SK-N-DZ (cell line): ENCODE data around the gene RGS3.

Experiments
- DNase-seq: peaks from one replicate; pipeline ENCODE4 v3.0.0-alpha.2; 2015; ENCODE audit warnings: low spot score

Gene RGS3

DNA sequence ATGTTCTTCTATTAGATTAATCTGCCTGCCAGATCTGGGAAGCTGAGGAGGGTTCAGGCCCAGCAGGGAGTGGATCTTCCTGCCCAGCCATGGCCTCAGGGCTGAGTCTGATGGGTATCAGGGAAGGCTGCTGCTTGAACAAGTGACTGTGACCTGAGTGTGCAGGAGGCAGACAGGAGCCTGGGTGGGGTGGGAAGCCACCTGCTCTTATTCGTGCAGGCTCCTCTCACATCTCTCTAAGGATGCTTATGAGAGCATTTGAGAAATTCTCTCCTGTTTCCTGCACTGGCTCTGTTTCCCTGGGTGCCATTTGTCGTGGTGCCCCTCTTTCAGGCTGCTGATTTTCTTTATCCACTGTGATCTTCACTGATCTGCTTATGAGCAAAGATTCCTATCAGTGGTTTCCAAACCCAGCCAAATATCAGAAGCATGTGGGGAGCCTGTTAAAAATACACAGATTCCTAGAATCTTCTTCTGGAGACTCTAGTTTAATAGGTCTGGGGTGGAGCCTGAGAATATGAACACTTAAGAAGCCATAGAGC, 2.1 kb downstream of the RGS3 start:
- peak; percentile 53 for DNase-seq

DNA sequence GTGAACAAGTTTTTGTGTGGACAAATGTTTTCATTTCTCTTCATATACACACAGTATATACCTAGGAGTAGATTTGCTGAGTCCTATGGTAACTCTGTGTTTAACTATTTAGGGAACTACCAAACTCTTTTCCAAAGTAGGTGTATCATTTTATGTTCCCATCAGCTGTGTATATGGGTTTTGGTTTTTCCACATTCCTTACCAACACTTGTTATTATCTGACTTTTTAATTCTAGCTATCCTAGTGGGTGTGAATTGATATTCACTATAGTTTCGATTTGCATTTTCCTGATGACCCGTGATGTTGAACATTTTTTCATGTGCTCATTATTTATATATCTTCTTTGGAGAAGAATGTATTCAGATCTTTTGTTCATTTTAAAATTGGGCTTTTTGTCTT, 3.7 kb downstream of the RGS3 start:
- DNase-seq, result no peak

DNA sequence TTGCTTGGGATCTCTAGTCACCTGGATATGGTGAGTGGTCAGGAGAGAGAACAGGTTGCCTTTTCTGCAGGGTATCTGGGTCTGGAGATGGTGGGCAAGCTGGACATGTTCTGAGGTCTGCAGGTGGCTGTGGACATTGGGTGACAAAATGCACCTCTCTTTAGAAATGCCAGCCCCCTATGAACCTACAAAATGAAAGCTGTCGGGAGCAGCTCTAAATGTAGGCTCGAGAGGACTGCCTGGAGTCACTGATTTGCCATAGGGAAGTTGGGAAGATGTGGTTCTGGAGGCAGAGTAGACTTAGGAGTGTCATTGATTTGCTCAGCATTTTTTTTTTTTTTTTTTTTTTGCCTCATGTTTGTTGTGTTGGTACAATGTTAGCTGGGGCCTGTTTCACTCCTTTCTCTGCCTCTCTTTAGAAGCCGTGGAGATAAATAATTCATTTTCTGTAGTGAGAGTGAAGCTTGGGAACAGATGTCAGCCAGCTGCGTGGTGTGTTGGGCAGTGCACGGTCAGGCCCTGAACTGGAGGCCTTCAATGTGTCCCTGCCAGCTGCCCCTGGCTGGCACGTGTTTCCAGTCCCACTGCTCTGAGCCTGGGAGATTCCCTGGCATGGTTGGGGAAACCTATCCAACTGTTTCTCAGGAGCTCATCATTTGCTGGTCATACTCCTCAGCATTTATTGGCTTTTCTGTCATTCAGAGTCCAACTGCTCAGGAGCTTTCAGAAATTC, 5.4 kb downstream of the RGS3 start:
- DNase-seq, result no peak

DNA sequence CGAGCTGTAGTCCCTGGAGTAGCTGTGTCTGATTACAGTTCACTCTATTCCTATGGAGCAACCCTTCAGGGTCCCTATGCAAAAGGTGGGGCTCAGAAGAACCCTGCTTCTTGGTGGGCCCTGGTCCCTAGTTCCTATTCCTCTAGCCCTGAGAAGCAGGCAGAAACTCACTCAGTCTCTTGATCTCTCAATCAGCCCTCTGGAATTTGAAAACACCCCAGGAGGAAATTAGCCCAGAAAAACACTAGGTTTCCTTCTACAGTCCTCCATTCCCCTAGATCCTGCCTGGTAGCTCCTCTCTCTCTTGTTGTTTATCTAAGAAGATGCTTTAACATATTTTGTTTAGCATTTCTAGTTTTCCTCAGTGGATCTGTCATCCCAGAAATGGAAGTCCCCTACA, 7.6 kb downstream of the RGS3 start:
- no peak for DNase-seq

DNA sequence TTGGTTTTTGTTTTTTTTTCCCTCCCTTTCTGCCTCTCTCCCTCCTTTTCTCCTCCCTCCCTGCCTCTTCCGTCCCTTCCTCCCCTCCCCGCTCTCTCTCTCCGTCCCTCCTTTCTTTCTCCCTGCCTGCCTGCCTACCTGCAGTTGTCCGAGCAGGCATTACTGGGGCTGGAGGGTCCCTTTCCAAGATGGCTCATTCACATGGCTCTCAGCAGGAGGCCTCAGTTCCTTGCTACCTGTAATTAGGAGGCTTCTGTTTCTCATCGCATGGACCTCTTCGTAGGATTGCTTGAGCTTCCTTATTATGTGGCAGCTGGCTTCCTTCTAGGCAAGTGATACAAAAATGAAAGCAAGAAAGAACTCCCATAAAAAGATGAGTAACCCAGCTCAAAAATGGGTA, 8.0 kb downstream of the RGS3 start:
- DNase-seq, result no peak

DNA sequence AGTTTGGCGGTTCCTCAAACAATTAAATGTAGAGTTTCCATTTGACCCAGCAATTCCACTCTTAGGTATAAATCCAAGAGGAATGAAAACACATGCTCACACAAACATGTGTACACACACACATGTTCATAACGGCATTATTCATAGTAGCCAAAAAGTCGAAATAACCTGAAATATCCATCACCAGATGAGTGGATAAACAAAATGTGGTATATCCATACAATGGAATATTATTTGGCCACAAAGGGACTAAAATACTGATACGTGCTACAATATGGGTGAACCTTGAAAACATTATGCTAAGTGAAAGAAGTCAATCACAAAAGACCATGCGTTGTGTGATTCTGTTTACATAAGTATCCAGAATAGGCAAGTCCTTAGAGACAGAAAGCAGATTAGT, 8.7 kb downstream of the RGS3 start:
- DNase-seq, result no peak

DNA sequence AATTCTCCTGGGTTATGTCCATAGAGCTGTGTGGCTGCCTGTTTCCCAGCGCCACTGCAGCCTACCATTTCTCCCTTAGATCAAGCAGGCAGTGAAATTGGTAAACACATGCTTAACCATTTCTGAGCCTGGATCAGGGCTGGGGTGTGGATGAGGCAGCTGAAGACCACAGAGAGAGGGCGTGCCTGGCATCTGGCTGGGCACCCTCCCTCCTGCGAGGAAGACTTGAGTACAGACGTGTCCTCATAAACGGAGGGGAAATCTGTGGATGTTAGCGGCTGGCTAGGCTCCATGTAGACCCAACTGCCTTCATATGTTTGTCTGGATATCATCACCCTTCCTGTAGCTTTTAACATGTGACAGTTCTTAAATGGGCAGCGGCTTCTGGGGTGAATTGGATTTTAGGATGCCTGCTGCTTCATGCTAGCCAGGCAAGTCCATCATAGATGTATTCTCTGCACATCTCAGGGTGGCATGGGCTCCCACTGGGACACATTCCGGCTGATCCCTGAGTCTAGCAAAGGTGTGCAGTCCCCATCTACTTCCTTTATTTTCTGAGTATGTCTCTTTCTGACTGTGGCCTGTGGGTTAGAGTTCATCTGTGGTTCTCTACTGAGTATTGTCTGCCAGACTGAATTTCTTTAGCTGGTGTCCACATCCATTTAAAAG, 11.0 kb downstream of the RGS3 start:
- DNase-seq, result peak; percentile 49

DNA sequence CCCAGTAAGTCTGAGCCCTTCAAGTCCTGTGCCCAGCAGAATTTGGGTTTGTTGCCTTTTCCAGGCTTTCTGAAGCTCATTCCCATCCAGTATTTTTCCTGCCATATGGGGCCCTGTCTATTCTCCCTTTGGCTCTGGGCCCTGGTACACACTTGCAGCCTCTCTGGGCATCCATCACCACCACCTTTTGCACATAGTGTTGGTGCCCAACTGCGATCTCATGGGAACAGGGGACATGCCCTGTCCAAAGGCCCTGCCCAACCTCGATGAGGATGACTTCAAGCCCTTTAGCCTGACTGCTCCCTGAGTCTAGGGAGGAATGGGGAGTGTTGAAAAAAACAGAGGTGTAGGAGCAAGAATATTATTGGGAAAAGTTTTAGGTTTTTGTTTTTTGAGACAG, 11.5 kb downstream of the RGS3 start:
- DNase-seq, result no peak

DNA sequence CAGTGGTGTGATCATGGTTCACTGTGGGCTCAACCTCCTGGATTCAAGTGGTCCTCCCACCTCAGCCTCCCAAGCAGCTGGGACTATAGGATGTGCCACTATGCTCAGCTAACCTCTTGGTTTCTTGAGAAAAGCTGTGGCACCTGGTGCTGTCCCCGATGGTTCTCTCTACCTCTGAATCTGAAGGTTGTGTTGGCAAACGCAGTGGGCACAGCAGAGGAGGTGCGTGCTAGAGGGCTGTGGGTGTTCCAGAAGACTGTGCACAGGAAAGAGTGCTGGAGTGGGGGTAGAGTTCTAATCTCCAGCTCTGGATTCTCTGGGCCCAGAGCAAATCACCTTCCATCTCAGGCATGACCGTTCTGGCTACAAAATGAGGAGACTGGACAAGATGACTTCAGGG, 12.5 kb downstream of the RGS3 start:
- no peak for DNase-seq

DNA sequence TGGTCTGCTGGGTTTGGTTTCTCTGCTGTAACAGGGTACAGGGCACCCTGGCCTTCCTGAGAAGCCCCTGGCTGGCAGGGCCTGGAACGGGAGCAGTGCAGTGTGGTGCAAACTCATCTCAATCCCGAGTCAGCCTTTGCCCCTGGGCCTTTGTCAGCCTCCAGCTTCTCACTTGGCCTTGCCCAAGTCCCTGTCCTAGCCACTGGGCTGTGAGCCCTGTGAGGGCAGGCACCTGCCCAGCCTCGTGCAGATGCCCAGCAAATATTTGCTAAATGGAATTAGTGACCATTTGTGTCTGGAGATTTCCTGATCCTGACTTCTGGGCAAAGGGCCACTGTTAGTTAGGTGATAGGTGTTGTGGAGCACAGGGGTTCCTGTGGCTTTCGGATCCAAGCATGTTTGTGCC, 13.0 kb downstream of the RGS3 start:
- DNase-seq, result no peak

DNA sequence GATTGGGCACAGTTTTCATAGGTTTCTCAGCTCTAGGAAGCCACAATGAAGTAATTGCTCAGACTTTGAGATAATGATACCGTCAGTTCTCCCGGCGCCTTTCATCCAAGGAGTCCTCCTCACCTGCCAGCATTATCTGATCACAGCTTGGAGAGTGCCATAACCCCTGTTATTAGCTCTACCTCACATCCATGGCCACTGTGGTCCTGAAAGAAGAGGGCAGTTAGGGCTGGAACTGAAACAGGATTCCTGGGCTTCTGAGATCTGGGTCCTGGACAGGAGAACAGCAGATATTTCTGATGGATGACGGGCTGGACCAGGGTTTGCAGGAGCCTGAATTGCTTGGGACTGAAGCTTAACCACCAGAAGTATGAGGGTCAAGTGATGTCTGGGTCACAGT, 13.5 kb downstream of the RGS3 start:
- no peak for DNase-seq

DNA sequence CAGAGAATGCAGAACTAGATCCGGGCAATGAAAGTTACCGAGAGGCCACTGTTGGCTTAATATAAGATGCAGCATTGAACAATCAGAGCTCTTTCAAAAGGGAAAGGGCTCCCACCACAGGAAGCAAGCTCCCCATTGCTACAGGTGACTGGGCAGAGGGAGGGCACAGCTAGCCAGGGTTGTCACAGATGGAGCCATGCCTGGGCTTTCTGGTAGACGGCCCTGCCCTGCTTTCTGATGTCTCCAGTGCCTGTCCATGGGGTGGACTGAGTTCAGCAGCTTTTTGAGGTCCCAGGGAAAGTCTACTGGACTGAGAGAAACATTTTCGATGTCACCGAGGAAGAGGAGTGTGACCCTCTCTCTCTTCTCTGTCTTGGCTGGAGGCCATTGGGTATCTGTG, 14.1 kb downstream of the RGS3 start:
- DNase-seq, result no peak

DNA sequence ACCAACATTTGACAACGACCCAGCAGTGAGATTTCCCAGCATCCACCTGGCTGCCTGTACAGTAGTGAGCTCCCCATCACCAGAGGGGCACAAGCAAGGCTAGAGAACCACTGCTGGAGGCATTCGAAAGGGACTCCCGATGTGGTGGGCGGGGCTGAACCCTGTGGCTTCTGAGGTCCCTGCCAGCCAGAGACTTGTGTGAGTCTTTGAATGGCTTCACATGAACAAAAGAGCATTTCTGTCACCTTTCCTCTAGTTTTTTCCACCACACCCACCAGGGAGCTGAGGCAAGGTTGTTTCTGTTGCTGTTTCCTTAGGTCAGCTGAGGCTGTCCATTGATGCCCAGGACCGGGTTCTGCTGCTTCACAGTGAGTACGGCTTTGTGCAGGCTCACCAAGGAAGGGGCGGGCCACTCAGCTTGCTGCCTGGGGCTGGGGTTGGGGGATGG, 15.7 kb downstream of the RGS3 start:
- no peak for DNase-seq

DNA sequence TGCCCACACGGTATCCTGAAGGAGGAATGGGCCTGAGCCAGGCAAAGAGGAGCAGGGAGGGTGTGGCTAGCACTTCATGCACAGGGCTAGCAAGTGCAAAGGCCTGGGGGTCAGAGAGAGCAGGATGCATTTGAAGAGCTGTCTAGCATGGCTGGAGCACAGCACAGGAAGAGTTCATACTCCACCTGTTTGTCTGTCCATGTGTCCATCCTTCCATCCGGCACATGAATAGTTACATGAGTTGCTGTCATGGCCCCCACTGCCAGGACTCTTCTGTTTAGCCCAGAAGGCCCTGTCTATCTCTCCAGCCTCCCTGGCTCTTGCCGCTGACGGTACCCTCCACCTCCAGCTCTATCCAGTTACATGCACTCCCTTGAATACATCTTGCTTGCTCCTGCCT, 17.1 kb downstream of the RGS3 start:
- DNase-seq, result no peak

DNA sequence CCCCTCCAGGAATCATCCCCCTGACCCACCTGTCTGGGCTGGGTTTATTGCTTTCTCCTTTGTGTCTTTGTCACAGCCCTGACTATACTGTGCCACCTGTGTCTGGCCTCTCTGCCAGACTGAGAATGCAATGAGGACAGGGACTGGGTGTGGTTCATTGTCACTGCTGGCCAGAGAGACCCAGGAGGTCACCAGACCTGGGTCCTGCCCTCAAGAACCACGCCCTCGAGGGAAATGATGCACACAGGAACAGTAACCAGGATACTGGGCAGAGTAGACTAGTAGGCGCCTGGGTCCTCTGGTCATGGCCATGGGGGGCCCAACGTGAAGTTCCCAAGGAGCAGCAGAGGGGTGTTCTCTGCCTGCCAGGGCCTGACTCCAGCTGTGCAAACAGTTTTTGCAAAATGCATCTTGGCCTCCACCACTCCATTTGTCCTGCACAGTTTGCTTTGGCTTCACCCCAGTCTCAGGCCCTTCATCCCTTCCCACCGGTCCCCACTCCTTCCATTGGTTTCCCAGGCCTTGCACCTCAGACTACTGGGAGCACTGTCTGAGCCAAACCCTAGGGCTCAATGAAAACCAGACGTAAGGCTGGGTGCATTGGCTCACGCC, 17.8 kb downstream of the RGS3 start:
- DNase-seq, result no peak

DNA sequence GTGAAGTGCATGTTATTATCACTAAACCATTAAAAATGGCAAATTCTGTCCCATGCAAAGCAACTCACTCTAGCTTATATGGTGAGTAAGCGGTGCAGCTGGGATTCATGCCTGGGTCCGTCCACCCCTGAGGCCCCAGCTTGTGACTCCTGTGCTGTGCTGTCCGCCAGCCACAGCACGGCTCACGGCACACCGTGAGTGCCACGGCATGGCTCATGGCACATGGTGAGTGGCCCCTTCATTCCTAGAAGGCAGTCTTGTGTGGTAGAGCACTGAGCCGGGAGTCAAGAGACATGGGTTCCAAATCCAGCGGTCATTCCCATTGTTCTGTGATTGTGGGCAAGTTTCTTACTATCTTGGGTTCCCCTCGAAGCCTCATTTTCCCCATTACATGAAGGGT, 18.8 kb downstream of the RGS3 start:
- DNase-seq, result no peak

DNA sequence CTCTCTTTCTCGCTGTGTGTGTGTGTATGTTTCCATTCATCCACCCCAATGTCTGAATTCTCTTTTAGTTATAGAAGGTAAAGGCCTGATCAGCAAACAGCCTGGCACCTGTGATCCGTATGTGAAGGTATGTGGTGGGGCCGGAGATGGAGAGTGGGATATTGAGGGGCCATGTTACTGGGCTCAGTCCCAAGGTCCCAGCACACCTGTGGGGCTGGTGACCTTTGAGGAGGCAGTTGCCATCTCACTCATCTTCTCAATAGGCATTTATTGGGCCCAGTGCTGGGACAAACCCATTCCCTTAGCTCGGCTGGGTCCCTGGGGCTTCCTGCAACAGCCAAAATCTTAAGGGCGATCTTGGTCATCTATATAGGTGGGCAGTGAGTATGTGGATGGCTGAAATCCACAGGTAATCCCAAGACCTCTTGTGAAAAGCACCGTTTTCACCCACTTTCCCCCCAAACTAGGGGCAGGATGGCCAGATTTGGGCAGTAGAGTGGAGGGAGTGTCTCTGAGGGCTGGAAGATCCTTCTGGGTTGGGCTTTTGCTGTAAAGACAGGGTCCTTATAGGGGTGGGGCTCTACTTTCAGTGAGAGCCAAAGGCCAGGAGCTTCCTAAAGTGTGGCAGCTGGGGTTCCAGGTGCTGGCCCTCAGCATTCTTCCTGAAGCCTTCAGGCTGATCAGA, 19.6 kb downstream of the RGS3 start:
- no peak for DNase-seq

DNA sequence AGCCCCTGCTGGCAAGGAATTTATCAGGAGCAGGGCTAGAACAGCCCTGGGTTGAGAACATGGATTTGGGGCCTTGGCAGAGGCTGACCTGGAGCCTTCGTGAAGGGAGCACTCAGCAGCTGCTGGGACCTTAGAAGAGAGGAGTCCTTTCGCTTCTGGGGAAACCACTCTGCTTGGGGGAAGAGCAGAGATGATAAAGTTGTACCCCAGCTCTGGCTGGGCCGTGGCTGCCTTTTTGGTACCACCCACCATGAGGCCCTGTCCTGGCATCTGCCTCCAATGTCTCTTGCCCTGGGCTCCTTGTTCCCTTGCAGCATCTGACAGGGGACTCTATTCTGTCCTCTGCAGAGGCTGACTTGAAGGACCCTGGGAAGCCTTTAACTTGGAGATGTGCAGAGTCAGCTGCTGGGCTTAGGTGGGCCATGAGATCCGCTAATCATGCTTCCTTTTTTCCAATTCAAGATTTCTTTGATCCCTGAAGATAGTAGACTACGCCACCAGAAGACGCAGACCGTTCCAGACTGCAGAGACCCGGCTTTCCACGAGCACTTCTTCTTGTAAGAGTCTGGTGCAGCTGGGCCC, 20.2 kb downstream of the RGS3 start:
- DNase-seq, result no peak

DNA sequence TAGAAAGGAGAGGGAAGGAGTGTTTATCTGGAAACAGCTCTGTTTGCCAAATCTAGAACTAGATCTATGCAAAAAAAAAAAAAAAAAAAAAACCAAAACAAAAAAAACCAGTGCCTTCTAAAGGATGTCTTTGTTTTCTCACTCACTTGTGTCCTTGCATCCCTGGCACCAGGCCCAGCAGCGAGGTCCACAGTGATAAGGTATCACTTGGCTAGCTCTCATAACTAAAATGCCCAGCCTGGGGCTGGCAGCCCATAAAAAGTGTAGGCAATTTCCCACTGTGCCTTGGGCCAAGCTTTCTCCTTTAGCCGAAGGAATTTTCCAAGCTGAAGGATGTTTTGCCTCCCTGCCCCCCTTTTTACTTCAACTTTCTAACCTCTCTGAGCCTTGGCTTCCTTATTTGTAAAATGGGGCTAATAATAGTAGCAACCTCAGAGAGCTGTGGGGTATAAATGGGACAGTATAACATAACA, 20.8 kb downstream of the RGS3 start:
- DNase-seq, result no peak

DNA sequence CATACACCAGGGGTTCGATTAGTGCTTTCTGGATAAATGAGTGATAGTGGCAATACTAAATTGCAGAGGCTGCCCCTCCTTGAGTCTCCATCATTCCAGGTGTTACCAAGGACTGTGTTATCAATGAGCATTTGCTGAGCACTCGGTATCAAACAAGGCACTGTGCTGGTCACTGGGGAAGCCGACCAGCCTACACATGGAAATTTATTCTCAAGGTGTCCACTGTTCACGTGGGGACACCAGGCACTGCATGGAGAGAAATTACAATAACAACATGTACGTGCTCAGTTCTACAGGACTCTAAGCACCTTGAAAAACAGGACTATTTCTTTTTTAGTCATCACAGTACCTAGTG, 22.2 kb downstream of the RGS3 start:
- no peak for DNase-seq

DNA sequence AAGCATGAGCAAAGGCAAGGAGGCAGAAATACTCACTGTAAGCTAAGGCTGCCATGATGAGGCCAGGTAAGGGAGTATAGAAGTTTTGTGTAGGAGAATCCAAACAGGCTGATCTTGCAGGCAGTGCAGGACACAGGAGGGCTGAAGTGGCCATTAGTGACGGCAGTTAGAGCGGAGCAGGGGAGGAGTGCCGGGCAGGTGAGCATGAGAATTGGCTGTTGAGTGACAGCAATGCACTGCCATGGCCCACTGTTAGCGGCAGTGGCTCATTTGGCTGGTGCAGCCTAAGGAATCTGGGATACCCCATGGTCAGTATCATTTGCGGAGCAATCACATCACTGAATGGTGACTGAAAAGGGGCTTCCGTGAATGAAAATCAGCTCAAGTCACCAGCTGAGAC, 22.8 kb downstream of the RGS3 start:
- DNase-seq, result no peak

DNA sequence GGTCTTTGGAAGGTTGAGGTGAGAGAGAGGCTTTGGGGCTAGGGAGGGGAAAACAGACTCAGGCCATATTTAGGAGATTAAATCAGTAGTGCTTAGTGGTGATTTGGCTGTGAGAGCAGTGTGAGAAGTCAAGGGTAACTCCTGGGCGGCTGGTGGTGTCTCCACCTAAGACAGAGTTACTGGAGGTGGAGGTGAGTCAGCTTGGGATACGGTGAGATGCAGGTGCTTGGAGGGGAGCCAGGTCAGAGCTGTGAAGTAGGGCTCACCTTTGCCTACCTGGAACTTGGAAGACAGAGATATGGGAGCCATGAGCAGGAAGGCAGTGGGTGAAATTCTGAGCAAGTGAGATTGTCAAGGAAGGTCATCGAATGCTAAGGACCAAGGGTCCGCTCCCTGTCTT, 24.5 kb downstream of the RGS3 start:
- no peak for DNase-seq
